Left renal cortex interstitium (tissue), 4 donors: ENCODE data around the gene SETBP1. TPM values are rescaled to one million over a fixed set of nuclear protein-coding genes. Genes with fewer than 3 reads are reported as not detected.

Experiments
- DNase-seq, 4 donors: peaks; one replicate each; pipeline ENCODE4 v3.0.0-alpha.2; 2013; ENCODE audit warnings: low read depth in 4 of 4, low spot score in 2 of 4, missing footprints in 1 of 4
- polyA plus RNA-seq, 4 donors: library from polyadenylated mRNA; unstranded; fragments of 120-200 nt; gene quantifications; one replicate each; pipeline ENCODE4 v1.2.1, GENCODE V29; 2013; ENCODE audit not compliant: insufficient read length in 4 of 4

Gene SETBP1
- polyA plus RNA-seq, 4 donors: 28.3 to 34.8 (median 28.7) TPM

- no peak for DNase-seq
Observed at GRCh38 chr18:44750774-44751173, 70.1 kb downstream of the SETBP1 start.

GRCh38 chr18:44754567-44754966 is 73.9 kb downstream of the SETBP1 start:
- no peak for DNase-seq

- no peak for DNase-seq
Observed at GRCh38 chr18:44758861-44759631, 78.4 kb downstream of the SETBP1 start.

- no peak for DNase-seq
Observed at GRCh38 chr18:44759925-44760342, 79.2 kb downstream of the SETBP1 start.

- no peak for DNase-seq
Observed at GRCh38 chr18:44761812-44762211, 81.1 kb downstream of the SETBP1 start.

GRCh38 chr18:44763327-44763726 is 82.6 kb downstream of the SETBP1 start:
- DNase-seq: no peak

GRCh38 chr18:44764863-44765262 is 84.2 kb downstream of the SETBP1 start:
- DNase-seq: no peak

- DNase-seq: no peak
Observed at GRCh38 chr18:44765456-44765855, 84.8 kb downstream of the SETBP1 start.

- no peak for DNase-seq
Observed at GRCh38 chr18:44766450-44766849, 85.8 kb downstream of the SETBP1 start.

GRCh38 chr18:44767807-44768206 is 87.1 kb downstream of the SETBP1 start:
- DNase-seq: no peak

- no peak for DNase-seq
Observed at GRCh38 chr18:44770641-44771040, 90.0 kb downstream of the SETBP1 start.

- no peak for DNase-seq
Observed at GRCh38 chr18:44771572-44771955, 90.9 kb downstream of the SETBP1 start.

GRCh38 chr18:44771956-44772917 is 91.5 kb downstream of the SETBP1 start:
- no peak for DNase-seq

- no peak for DNase-seq
Observed at GRCh38 chr18:44773640-44774155, 93.0 kb downstream of the SETBP1 start.

- DNase-seq: no peak
Observed at GRCh38 chr18:44774191-44774590, 93.5 kb downstream of the SETBP1 start.

GRCh38 chr18:44777457-44778192 is 96.9 kb downstream of the SETBP1 start:
- DNase-seq: no peak

- DNase-seq: no peak
Observed at GRCh38 chr18:44778788-44779187, 98.1 kb downstream of the SETBP1 start.

- DNase-seq: no peak
Observed at GRCh38 chr18:44779753-44780292, 99.1 kb downstream of the SETBP1 start.

GRCh38 chr18:44781886-44782285 is 101.2 kb downstream of the SETBP1 start:
- no peak for DNase-seq

GRCh38 chr18:44782617-44783016 is 101.9 kb downstream of the SETBP1 start:
- DNase-seq: no peak
